Measurements from ENCODE around the gene TRIO.
A peak's percentile ranks its signal among the peaks of the same experiment; 100 is the strongest.
"Not testable (repeated sequence)": the region's sequence is repeated elsewhere in the genome, so short reads cannot be mapped to it uniquely, and the experiment has no call there.

TRIO gene

DNA sequence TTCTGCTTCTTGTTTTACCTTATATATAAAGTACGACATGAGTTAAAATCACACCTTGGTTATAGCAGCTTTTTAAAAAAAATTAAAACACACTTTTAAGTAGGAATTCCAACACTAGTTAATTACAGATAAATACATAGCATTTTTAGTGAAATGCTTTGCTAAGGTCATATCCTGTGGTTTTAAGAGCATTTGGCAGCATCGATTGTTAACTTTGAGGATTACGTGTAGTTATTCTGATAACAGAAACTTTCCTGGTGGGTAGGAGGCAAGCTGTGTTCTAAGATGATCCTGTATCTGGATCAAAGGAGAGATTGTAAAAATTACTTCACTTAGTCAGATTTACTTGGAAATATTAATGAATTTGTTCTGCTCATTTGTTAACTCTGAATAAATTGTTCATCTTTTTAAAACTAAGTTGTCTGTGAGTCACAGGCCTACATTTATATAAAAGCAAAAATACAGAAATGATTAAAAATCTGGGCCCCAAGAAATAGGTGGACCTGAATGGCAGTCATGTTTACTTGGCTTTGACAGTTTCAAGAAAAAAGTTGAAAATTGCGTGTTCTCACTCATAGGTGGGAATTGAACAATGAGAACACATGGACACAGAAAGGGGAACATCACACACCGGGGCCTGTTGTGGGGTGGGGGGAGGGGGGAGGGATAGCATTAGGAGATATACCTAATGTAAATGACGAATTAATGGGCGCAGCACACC is 58.3 kb downstream of the TRIO start:
- peaks cover 69% of the 10 kb centered on the region for H3K4me1 ChIP-seq
- H4K20me1 ChIP-seq, result peaks cover 97% of the 10 kb centered on the region
- no peak overlapping the region for H3K4me2 ChIP-seq
- no peaks in the 10 kb centered on the region for H3K9me3 ChIP-seq
- H3K9ac ChIP-seq, result no peak overlapping the region
- no peak for TF ChIP-seq Cebpa-rat (IDR thresholded peaks at IDR 0.05)
- H3K27ac ChIP-seq, result no peak overlapping the region
- H3K4me3 ChIP-seq, result no peak overlapping the region
- no peaks in the 10 kb centered on the region for H3K27me3 ChIP-seq
- H3K36me3 ChIP-seq, result peaks cover 14% of the 10 kb centered on the region

DNA sequence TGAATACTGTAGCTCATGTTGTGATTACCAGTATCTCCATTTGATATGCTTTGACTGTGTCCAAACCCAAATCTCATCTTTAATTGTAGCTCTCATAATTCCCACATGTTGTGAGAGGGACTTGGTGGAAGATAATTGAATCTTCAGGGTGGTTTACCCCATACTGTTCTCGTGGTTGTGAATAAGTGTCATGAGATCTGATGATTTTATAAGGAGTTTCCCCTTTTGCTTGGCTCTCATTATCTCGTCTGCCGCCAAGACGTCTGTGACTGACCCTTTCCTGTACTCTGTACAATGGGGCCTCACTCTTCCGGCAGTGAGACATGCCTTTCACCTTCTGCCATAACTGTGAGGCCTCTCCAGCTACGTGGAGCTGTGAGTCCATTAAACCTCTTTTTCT is 59.3 kb downstream of the TRIO start:
- peak overlapping the region; percentile 45; the same call in 1 of the 2 replicates for H3K4me2 ChIP-seq
- H3K9ac ChIP-seq, result no peak overlapping the region
- H3K9me3 ChIP-seq, result no peaks in the 10 kb centered on the region
- peaks cover 90% of the 10 kb centered on the region for H4K20me1 ChIP-seq
- H3K27ac ChIP-seq, result no peak overlapping the region
- H3K4me1 ChIP-seq, result peaks cover 78% of the 10 kb centered on the region
- H3K27me3 ChIP-seq, result no peaks in the 10 kb centered on the region
- no peak overlapping the region for H3K4me3 ChIP-seq
- H3K36me3 ChIP-seq, result peaks cover 9% of the 10 kb centered on the region
- no peak for TF ChIP-seq Cebpa-rat (IDR thresholded peaks at IDR 0.05)

DNA sequence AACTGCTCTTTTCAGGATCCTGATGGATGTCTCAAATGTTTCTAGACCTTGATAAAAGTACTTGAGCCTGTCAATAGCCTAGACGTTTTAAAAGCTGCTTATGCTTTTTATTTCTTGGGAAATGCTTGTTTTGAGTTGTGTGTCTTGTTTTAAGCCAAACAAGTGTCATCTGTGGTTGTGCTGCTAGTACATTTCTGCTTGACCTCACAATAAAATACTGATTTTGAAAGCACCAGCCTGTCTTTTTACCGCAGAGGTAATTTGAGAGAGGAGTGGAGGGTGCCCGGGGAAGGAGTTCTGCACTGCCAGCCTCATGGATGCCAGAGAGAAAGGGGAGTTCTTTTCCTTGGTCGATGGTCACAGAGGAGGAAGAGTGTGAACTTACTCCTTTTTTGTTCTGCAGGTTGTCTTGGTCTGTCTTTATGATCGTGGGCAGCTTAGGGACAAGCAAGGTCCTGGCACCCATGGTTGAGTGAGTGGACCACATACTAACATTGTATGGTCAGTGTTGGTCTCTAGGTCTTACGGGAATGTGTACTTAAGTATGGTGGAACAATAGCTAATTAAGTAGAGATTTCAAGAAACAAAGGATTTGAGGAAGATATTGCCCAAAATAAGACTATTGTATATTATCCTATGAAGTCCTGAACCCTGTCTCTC is 61.0 kb downstream of the TRIO start:
- H3K4me1 ChIP-seq, result peaks cover 91% of the 10 kb centered on the region
- TF ChIP-seq Cebpa-rat (IDR thresholded peaks at IDR 0.05), result no peak
- H3K4me2 ChIP-seq, result peak overlapping the region; percentile 80
- no peaks in the 10 kb centered on the region for H3K36me3 ChIP-seq
- no peaks in the 10 kb centered on the region for H3K27me3 ChIP-seq
- H3K9me3 ChIP-seq, result peaks cover 9% of the 10 kb centered on the region
- peak overlapping the region; percentile 77 for H3K27ac ChIP-seq
- H3K4me3 ChIP-seq, result no peak overlapping the region
- no peak overlapping the region; the same call in 1 of the 2 replicates for H3K9ac ChIP-seq
- peaks cover 76% of the 10 kb centered on the region for H4K20me1 ChIP-seq

DNA sequence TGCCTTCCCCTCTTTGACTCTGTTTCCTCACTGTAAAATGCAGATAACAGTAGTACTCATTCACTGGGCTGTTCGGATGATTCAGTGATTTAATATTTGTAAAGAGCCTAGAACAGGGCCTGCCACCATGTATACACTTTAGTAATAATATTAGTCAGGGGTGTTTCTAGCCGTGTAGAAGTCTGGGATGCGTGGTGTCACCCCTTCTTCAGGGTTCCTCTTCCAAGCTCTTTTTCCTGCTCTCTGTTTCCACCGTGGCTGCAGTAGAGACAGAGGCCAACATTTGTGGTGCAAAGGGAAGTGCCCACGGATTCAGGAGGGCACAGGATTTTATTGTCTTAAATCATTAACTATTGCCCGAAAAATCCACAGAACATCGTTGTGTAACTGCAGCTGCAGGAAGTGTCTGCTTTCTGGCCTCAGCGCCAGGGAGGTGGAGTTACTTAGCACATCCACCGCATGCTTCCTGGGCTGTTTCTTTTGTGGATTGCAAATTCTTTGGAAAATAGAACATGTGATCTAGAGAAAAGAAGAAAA is 61.7 kb downstream of the TRIO start:
- peaks cover 9% of the 10 kb centered on the region for H3K9me3 ChIP-seq
- peak overlapping the region; percentile 80 for H3K4me2 ChIP-seq
- no peaks in the 10 kb centered on the region for H3K27me3 ChIP-seq
- H3K27ac ChIP-seq, result peak overlapping the region; percentile 77
- H3K4me3 ChIP-seq, result peak overlapping the region; percentile 24; the same call in 1 of the 2 replicates
- peak overlapping the region; percentile 62; the same call in 1 of the 2 replicates for H3K9ac ChIP-seq
- H4K20me1 ChIP-seq, result peaks cover 76% of the 10 kb centered on the region
- TF ChIP-seq Cebpa-rat (IDR thresholded peaks at IDR 0.05), result no peak
- H3K36me3 ChIP-seq, result no peaks in the 10 kb centered on the region
- H3K4me1 ChIP-seq, result peaks cover 92% of the 10 kb centered on the region

DNA sequence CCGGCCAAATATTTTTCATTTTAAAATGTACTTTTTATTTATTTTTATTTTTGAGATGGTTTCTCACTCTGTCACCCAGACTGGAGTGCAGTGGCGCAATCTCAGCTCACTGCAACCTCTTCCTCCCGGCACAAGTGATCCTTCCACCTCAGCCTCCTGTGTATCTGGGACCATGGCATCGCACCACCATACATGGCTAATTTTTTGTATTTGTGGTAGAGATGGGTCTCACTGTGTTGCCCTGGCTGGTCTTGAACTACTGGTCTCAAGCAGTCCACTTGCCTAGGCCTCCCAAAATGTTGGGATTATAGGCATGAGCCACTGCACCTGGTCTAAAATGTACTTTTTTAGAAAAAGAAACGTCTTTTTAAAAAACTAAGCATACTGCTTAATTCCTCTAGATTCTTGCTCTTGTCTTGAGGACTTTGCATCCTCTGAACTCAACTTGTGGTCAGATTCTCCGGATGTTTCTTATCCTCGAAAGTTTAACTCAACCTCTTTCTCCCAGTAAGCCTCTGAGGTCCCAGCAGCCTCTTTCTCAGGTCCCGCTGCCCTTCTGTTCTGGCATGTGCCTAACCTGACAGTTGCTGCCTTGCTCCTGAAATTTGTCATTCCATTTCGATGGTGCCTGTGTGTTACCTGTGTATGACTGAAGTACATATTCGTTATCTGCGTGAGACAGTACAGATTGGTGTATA is 63.0 kb downstream of the TRIO start:
- no peaks in the 10 kb centered on the region for H3K36me3 ChIP-seq
- no peak overlapping the region for H3K4me3 ChIP-seq
- peaks cover 92% of the 10 kb centered on the region for H3K4me1 ChIP-seq
- TF ChIP-seq Cebpa-rat (IDR thresholded peaks at IDR 0.05), result no peak
- H3K27me3 ChIP-seq, result no peaks in the 10 kb centered on the region
- H3K27ac ChIP-seq, result 0 out of 2 replicates have a peak overlapping the region, but pooled peaks have one; percentile 22
- H4K20me1 ChIP-seq, result peaks cover 76% of the 10 kb centered on the region
- H3K9ac ChIP-seq, result no peak overlapping the region
- peaks cover 9% of the 10 kb centered on the region for H3K9me3 ChIP-seq
- peak overlapping the region; percentile 80 for H3K4me2 ChIP-seq

DNA sequence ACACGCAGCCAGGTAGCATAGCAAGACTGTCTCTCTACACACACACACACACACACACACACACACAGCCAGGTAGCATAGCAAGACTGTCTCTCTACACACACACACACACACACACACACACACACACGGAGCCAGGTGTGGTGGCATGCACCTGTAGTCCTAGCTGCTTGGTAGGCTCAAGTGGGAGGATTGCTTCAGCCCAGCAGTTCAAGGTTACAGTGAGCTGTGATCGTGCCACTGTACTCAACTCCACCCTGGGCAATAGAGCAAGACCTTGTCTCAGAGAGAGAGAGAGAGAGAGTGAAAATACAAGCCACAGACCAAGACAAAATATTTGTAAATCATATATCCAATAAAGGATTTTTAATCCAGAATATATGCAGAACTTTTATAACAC is 64.3 kb downstream of the TRIO start:
- not testable (repeated sequence) for H3K27me3 ChIP-seq, H3K4me3 ChIP-seq, H3K9ac ChIP-seq, H3K9me3 ChIP-seq, H3K27ac ChIP-seq, H3K36me3 ChIP-seq
- H3K4me1 ChIP-seq, result peaks cover 95% of the 10 kb centered on the region
- peaks cover 79% of the 10 kb centered on the region for H4K20me1 ChIP-seq
- peak overlapping the region; percentile 53; the same call in 1 of the 2 replicates for H3K4me2 ChIP-seq

DNA sequence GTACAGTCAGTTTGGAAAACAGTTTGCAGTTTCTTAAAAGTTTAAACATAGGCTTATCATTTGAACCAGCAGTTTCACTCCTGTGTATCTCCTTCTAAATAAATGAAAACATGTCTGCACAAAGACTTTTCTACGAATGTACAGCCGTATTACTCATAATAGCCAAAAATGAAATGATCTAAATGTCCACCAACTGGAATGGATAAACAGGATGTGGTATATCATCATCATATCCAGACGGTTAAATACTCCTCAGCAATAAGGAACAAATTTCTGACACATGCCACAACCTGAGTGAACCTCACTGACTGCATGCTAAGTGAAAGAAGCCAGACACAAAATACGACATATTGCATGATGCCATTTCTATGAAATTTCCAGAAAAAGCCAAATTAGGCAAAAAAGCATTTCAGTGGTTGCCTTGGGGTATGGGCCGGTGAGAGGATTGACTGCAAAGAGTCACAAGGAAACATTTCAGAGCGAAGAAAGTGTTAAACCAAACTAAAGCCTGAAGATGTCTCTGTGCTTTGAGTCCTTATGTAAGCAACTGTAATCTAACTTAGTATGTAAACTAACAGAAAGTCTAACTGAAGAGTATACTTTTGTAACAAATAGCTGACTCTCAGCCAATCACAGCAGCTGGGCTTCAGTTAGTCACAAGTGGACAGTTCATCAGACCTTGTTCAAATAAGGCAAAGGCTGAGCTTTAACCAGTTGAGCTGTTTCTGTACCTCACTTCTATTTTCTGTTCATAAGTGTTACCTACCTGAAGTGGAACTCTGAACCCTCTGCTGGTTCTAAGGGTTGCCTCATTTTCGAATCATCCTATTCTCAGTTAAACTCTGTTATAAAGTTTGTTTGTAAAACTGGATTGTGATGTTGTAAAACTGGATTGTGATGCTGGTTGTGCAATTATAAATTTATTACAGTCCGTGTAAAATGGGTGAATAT is 65.2 kb downstream of the TRIO start:
- peak overlapping the region; percentile 53 for H3K4me2 ChIP-seq
- no peak overlapping the region for H3K27ac ChIP-seq
- H3K4me3 ChIP-seq, result no peak overlapping the region
- no peaks in the 10 kb centered on the region for H3K36me3 ChIP-seq
- H3K9ac ChIP-seq, result no peak overlapping the region
- TF ChIP-seq Cebpa-rat (IDR thresholded peaks at IDR 0.05), result no peak
- H3K27me3 ChIP-seq, result no peaks in the 10 kb centered on the region
- H3K9me3 ChIP-seq, result peaks cover 9% of the 10 kb centered on the region
- peaks cover 88% of the 10 kb centered on the region for H3K4me1 ChIP-seq
- H4K20me1 ChIP-seq, result peaks cover 79% of the 10 kb centered on the region

DNA sequence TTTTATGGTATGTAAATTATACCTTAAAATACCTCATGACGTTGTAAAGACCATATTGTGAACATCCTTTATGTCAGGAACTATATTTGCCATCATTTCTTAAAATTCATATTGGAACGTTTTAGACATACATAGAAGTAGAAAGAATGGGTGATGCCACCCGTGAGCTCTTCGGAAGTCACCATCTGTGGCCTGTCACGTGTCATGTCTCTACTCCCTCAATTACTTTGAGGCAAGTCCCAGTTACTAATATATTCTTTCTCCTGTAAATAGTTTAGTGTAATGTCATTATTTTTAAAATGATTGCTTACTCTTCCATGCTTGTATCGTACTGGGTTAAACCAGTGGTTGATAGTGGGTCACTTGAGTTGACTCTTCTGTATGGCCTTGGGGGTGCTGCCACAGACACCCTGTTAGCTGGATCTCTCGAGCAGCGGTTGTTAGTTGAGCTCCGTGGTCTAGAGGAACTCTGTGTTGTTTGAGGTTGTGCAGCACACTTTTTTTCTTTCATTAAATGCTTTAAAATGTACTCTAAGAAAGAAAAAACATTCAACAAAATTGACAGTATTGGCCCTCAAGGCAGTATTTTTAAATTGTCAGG is 66.2 kb downstream of the TRIO start:
- peaks cover 78% of the 10 kb centered on the region for H3K4me1 ChIP-seq
- peak overlapping the region; percentile 42; the same call in 1 of the 2 replicates for H3K27ac ChIP-seq
- no peak overlapping the region for H3K4me3 ChIP-seq
- H3K9ac ChIP-seq, result no peak overlapping the region
- peaks cover 79% of the 10 kb centered on the region for H4K20me1 ChIP-seq
- H3K9me3 ChIP-seq, result peaks cover 9% of the 10 kb centered on the region
- TF ChIP-seq Cebpa-rat (IDR thresholded peaks at IDR 0.05), result no peak
- H3K4me2 ChIP-seq, result peak overlapping the region; percentile 35; the same call in 1 of the 2 replicates
- no peaks in the 10 kb centered on the region for H3K27me3 ChIP-seq
- H3K36me3 ChIP-seq, result peaks cover 7% of the 10 kb centered on the region

All from BLaER1 (cell line).